ENCODE data around the gene ATP11A. TPM values are rescaled to one million over a fixed set of nuclear protein-coding genes. Genes with fewer than 3 reads are reported as not detected.

Gene ATP11A
- total and polyA plus RNA-seq, 2 experiments from 2014 or later = 12.3 to 52.6 TPM

DNA sequence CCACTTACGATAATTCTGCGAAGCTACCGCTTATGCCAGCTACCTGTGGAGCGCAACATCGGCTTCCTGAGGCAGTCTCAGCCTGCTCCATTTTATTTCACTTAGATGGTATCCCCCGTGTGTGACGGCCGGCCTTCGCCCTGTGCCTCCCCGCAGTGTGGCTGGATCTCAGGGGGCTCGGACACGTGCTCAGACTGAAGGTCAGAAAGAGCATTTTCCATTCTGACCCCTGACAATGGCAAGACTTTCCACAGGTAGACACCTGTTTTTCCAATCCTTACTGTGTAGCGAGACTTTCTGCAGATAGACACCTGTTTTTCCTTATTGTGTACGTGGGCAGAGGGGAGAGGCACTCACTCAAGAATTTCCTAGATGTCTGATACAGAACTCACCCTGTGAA lies 52.7 kb downstream of the ATP11A start:
- H4K20me1 ChIP-seq (replicated peaks; ENCODE audit: insufficient read depth) = 0 out of 2 replicates have a peak, but pooled peaks cover 6% of the 10 kb centered on the region
- Mint-ChIP-seq H3K4me3 (no peak overlapping the region), H3K27ac (no peak overlapping the region; the same call in 1 of the 2 replicates), H3K9me3 (no peaks in the 10 kb centered on the region), H3K27me3 (ENCODE audit: insufficient read depth, low read depth, poor library complexity) (peaks cover 19% of the 10 kb centered on the region), H3K4me1 (peaks cover 74% of the 10 kb centered on the region), H3K36me3 (ENCODE audit: low read depth) (no peaks in the 10 kb centered on the region)
- no peaks in the 10 kb centered on the region for H3K36me3 ChIP-seq (ENCODE audit: insufficient read depth)
- H3K27me3 ChIP-seq (ENCODE audit: insufficient read depth) = no peaks in the 10 kb centered on the region
- TF ChIP-seq ZNF114 (CRISPR knock-in tag; IDR thresholded peaks at IDR 0.05) (no peak), JUNB (IDR thresholded peaks at IDR 0.05; ENCODE audit: unreplicated experiment) (no peak), ZNF462 (CRISPR knock-in tag; IDR thresholded peaks at IDR 0.05) (no peak), EZH2 (IDR thresholded peaks at IDR 0.05; ENCODE audit: low read depth, unreplicated experiment) (no peak)
- TF ChIP-seq, protein P1, sequence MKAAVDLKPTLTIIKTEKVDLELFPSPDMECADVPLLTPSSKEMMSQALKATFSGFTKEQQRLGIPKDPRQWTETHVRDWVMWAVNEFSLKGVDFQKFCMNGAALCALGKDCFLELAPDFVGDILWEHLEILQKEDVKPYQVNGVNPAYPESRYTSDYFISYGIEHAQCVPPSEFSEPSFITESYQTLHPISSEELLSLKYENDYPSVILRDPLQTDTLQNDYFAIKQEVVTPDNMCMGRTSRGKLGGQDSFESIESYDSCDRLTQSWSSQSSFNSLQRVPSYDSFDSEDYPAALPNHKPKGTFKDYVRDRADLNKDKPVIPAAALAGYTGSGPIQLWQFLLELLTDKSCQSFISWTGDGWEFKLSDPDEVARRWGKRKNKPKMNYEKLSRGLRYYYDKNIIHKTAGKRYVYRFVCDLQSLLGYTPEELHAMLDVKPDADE (IDR thresholded peaks at IDR 0.05) = no peak
- H2AFZ ChIP-seq = no peak overlapping the region
- H3F3A ChIP-seq (replicated peaks; ENCODE audit: low read depth) = no peaks in the 10 kb centered on the region
- H3K4me1 ChIP-seq (ENCODE audit: insufficient read depth) = no peaks in the 10 kb centered on the region
- H3K4me2 ChIP-seq = no peak overlapping the region
- DNase-seq (ENCODE audit: low spot score) (no peak), ATAC-seq (no peak)
- H3K27ac ChIP-seq (ENCODE audit: low read depth) = no peak overlapping the region
- H3K79me2 ChIP-seq (replicated peaks; ENCODE audit: insufficient read depth) = peaks cover 89% of the 10 kb centered on the region
- no peak overlapping the region for H3K4me3 ChIP-seq
- peaks cover 5% of the 10 kb centered on the region; the same call in 1 of the 2 replicates for H3K9me2 ChIP-seq (ENCODE audit: insufficient read depth)

Data from GM23338 (cell line).